Rectal smooth muscle tissue (tissue), 1 donor: Measurements from ENCODE around the gene MYO9B.
A peak's percentile ranks its signal among the peaks of the same experiment; 100 is the strongest.
"Not testable (repeated sequence)": the region's sequence is repeated elsewhere in the genome, so short reads cannot be mapped to it uniquely, and the experiment has no call there.

Experiments used
- H3K27ac ChIP-seq: one replicate; pipeline ENCODE4 v1.7.0; 2013; ENCODE audit warnings: low read depth, low read length, inconsistent platforms
- H3K27me3 ChIP-seq: one replicate; pipeline ENCODE4 v1.7.0; 2013; ENCODE audit warnings: low read length; ENCODE audit not compliant: control insufficient read depth, insufficient read depth
- H3K36me3 ChIP-seq: one replicate; pipeline ENCODE4 v1.7.0; 2013; ENCODE audit warnings: low read length; ENCODE audit not compliant: control insufficient read depth, insufficient read depth
- H3K4me1 ChIP-seq: one replicate; pipeline ENCODE4 v1.7.0; 2013; ENCODE audit warnings: low read length; ENCODE audit not compliant: control insufficient read depth, insufficient read depth
- H3K4me3 ChIP-seq: one replicate; pipeline ENCODE4 v1.7.0; 2013; ENCODE audit warnings: low read length
- H3K9ac ChIP-seq: one replicate; pipeline ENCODE4 v1.7.0; 2013; ENCODE audit warnings: low read length

MYO9B gene

DNA sequence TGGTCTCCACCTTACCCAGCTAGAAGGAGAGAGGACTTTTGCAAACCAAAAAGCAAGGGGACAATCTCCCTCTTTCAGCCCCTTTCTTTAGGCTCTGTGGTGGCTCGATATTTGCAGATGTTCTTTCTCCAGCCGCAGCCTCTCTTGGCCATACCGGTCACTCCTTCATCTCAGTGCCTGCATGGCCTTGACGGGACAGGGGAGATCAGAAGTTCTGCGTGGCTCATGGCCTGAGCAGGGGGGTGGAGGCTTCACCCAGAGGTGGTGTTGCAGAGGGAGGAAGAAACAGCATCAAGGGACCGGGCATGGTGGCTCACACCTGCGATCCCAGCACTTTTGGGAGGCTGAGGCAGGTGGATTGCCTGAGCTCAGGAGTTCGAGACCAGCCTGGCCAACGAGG, 53.2 kb downstream of the MYO9B start:
- Histone ChIP-seq H3K27me3 (no peaks in the 10 kb centered on the region), H3K9ac (no peak overlapping the region), H3K27ac (no peak overlapping the region), H3K4me3 (no peak overlapping the region), H3K36me3 (no peaks in the 10 kb centered on the region), H3K4me1 (no peaks in the 10 kb centered on the region)

DNA sequence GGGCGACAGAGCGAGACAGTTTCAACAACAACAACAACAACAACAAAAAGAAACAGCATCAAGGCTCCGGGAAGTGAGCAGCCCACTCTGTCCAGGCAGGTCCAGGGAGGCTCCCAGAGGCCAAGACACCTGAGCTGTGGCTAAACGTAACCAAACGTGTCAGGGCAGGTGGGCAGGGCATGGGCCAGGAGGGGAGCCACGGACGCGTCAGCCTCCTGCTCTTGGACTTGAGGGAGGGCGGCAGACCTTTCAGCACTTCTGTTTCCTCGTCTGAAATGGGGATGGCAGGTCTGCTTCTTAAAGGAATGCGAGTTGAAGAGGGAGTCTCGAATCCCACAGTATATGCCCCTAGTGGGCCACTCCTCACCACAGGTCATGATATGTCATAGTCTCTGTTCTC, 53.8 kb downstream of the MYO9B start:
- Histone ChIP-seq H3K27me3 (no peaks in the 10 kb centered on the region), H3K36me3 (no peaks in the 10 kb centered on the region), H3K9ac (no peak overlapping the region), H3K4me1 (no peaks in the 10 kb centered on the region), H3K27ac (no peak overlapping the region), H3K4me3 (no peak overlapping the region)

DNA sequence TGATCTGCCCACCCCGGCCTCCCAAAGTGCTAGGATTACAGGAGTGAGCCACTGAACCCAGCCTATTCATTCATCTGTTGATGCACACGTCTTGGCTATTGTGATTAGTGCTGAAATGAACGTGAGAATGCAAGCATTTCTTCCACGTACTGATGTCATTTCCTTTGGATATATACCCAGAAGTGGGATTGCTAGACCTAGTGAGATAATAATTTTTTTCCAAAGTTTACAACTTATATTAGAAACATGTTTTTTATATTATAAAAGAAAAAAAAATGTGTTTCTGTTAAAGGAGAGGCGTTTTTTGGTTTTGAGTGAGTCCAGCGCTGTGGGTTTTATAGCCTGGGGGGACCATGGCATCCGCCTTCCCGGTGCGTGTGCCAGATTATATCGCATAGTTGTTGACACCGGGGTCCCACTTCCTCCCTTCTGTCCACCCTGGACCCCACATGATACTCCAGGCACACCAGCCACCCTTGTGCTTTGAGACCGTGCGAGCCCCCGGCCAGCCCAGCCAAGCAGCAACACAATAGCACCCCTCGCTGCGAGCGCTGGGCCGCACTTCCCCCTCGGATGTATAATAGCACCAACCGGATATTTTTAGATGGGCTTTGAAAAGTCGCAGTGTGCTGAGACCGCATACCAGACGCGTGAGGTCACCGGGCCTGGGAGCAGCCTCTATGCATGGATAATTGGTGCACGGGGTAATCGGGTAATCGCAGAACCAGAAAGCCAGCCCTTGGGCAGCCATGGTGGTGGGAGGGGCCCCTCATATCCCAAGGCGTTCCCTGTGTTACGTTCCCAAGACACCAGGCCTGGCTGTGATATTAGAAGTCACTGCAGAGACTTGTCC, 59.6 kb downstream of the MYO9B start:
- H3K4me3 ChIP-seq: peak overlapping the region; percentile 60
- H3K27ac ChIP-seq: peak overlapping the region; percentile 89
- peak overlapping the region; percentile 40 for H3K9ac ChIP-seq
- H3K4me1 ChIP-seq: peaks cover 11% of the 10 kb centered on the region
- no peaks in the 10 kb centered on the region for H3K27me3 ChIP-seq
- H3K36me3 ChIP-seq: no peaks in the 10 kb centered on the region

DNA sequence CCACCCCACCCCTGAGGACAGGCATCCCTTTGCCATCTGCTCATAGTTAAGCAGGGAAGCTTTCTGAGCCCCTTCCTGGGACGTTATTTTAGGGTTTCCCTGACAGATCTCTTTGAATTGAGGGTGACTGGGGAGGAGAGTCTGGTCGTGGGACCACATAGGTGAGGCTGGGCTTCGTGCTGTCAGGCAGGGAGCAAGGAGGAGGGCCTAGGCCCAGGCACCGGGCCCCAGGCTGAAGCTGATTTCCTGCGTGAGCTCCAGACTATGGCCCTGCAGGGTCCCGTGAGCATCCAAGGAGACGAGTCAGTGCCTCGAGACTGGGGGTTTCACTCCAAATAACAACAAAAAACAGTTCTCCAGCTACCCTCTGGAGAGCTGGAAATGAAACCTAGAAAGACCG, 60.4 kb downstream of the MYO9B start:
- H3K36me3 ChIP-seq: no peaks in the 10 kb centered on the region
- peak overlapping the region; percentile 40 for H3K9ac ChIP-seq
- peaks cover 11% of the 10 kb centered on the region for H3K4me1 ChIP-seq
- H3K4me3 ChIP-seq: no peak overlapping the region
- H3K27ac ChIP-seq: peak overlapping the region; percentile 89
- no peaks in the 10 kb centered on the region for H3K27me3 ChIP-seq

- no peak overlapping the region for H3K4me3 ChIP-seq
- H3K27me3 ChIP-seq: no peaks in the 10 kb centered on the region
- H3K4me1 ChIP-seq: peaks cover 11% of the 10 kb centered on the region
- no peaks in the 10 kb centered on the region for H3K36me3 ChIP-seq
- no peak overlapping the region for H3K9ac ChIP-seq
- H3K27ac ChIP-seq: peak overlapping the region; percentile 89
These were observed 61.0 kb downstream of the MYO9B start for GRCh38 chr19:17136617-17137016.

DNA sequence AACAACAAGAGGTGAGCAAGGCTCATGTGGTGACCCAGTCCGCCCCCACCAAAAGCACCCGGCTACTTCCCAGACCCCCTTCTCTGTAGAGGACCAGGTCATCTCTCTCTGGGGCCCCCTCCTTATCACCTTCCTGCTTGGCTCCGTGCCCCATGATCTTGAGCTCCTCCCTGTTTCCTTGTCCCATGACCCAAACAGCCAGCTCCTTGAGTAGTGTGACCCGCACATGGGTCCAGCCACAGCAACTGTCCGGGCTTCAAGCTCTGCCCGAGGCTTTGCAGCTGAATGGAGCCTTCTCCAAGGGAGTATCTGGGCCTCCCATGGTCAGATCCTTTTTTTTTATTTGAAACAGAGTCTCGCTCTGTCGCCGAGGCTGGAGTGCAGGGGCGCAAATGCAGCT, 61.8 kb downstream of the MYO9B start:
- Histone ChIP-seq H3K36me3 (no peaks in the 10 kb centered on the region), H3K27ac (no peak overlapping the region), H3K4me1 (peaks cover 11% of the 10 kb centered on the region), H3K27me3 (no peaks in the 10 kb centered on the region), H3K4me3 (no peak overlapping the region), H3K9ac (no peak overlapping the region)

DNA sequence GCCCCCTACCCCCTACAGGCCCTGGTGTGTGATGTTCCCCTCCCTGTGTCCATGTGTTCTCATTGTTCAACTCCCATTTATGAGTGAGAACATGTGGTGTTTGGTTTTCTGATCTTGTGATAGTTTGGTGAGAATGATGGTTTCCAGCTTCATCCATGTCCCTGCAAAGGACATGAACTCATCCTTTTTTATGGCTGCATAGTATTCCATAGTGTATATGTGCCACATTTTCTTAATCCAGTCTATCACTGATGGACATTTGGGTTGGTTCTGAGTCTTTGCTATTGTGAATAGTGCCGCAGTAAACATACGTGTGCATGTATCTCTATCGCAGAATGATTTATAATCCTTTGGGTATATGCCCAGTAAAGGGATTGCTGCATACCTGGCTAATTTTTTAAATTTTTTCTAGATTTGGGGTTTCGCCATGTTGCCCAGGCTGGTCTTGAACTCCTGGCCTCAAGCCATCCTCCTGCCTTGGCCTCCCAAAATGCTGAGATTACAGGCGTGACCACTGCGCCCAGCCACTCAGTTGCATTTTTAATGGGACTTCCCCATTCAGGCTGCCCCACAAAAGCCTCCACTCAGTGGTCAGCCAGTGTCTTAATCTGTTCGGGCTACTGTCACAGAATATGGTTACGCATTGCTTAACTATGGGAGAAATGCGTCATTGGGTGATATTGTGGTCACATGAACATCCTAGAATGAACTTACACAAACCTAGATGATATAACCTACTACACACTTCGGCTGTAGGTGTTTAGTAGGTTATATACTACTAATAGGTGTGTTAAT, 62.7 kb downstream of the MYO9B start:
- peaks cover 11% of the 10 kb centered on the region for H3K4me1 ChIP-seq
- H3K9ac ChIP-seq, H3K4me3 ChIP-seq, H3K27ac ChIP-seq, H3K36me3 ChIP-seq, H3K27me3 ChIP-seq: not testable (repeated sequence)

- Histone ChIP-seq H3K27ac (peak overlapping the region; percentile 37), H3K36me3 (no peaks in the 10 kb centered on the region), H3K27me3 (no peaks in the 10 kb centered on the region), H3K9ac (no peak overlapping the region), H3K4me3 (no peak overlapping the region), H3K4me1 (peaks cover 11% of the 10 kb centered on the region)
These were observed 63.5 kb downstream of the MYO9B start for GRCh38 chr19:17138937-17139598.

DNA sequence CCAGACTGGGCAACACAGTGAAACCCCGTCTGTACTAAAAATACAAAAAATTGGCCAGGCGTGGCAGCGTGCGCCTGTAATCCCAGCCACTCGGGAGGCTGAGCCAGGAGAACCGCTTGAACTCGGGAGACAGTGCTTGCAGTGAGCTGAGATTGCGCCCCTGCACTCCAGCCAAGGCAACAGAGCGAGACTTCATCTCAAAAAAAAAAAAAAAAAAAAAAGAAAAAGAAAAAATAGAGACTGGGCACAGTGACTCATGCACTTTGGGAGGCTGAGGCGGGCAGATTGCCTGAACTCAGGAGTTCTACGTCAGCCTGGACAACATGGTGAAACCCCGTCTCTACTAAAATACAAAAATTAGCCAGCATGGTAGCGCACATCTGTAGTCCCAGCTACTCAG, 69.2 kb downstream of the MYO9B start:
- not testable (repeated sequence) for H3K27ac ChIP-seq, H3K4me1 ChIP-seq, H3K27me3 ChIP-seq, H3K4me3 ChIP-seq, H3K9ac ChIP-seq
- H3K36me3 ChIP-seq: peaks cover 12% of the 10 kb centered on the region

DNA sequence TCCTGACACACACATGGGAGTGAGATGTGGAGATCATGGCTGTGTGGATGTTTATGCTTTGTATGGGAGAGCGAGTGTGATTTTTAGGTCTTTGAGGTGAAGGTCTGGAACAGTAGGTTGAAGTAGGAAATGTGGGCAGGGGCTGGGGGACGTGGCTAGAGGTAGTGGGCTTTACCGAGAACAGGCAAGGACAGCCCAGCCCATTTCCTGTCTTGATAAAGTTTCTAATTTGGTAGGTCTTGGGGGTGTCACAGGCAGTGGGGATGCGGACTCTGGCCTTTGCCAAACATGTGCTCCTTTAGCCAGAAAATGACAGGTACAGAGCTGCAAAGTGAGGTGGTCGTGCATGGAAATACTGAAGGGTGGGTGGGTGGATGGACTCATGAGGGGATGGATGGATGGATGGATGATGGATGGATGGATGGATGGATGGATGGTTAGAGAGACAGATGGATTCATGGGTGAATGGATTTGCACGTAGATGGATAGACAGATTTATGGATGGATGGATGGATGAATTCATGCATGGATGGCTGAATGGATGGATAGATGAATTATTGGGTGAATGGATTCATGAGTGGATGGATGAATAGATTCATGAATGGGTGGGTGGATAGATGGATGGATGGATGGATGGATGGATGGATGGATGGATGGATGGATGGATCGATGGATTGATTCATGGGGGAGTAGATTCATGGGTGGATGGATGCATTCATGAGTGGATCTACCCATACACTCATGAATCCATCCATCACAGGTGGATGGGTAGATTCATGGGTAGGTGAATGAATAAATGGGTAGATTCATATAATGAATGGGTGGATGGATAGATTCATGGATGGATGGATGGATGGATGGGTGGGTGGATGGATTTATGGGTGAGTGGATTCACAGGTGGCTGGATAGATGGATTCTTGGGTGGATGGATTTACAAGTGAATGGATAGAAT, 70.2 kb downstream of the MYO9B start:
- H3K4me1 ChIP-seq: no peaks in the 10 kb centered on the region
- H3K4me3 ChIP-seq: no peak overlapping the region
- no peak overlapping the region for H3K9ac ChIP-seq
- H3K27me3 ChIP-seq: no peaks in the 10 kb centered on the region
- peaks cover 12% of the 10 kb centered on the region for H3K36me3 ChIP-seq
- H3K27ac ChIP-seq: no peak overlapping the region

GRCh38 chr19:17148130-17148529, 72.6 kb downstream of the MYO9B start:
- Histone ChIP-seq H3K4me1 (no peaks in the 10 kb centered on the region), H3K4me3 (no peak overlapping the region), H3K36me3 (peaks cover 18% of the 10 kb centered on the region), H3K27ac (no peak overlapping the region), H3K9ac (no peak overlapping the region), H3K27me3 (no peaks in the 10 kb centered on the region)
